Measurements from ENCODE around the gene TBL1XR1.

TBL1XR1 gene

DNA sequence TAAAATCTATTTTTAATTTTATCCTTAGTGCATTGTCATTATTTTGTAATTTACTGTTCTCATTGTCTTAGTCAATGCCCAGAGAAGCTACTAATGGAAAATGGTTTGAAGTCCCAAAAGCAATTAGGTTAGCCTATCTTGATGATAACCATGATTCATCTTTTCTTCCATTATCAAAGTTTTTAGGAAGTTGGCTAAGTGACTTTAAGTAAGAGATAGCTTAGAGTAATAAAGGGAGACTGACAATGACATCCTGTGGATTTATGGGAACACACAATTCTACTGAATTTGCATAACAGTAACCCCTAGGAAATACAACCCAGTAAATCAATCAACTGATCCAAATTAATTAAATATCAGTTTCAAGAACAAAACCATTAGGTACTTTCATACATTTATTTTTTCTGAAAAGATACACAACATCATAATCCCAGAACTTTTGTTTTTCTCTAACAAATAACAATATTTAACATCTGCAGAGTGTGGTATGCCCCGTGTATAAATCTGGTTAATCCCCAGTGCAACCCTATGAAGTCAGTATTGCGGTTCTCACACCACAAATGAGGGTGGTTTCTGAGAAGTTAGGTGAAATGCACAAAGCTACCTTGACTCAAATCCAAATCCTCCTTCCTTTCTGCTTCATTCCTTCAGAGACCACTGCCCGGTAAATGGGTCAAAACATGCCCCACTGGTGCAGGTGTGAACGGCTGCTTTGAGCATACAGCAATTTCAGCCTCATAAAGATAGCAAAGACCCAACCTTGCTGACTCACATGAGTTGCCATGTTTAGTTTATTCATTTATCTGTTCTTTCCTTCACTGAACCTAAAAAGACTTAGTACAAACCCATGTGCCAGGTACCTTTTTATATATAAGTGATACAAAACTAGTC is 202.1 kb downstream of the TBL1XR1 start:
- no peak for DNase-seq

DNA sequence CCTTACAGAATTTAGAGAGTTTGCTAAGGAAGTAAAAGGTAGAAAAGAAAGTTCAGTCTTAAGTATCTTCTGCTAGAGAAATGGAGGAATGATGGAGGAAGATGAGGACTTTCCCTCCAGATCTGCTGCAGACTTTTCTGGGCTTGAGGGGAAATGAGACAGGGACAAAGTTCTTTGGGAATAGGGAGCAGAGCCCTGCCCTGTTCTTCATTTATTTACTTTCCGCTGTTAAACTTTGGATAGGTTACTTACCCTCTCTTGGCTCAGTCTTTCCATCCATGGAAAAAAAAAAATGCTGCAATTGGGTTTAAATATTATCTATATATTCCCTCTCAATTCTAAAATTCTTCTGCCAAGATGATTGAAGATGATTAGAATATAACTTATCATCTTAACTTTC is 202.9 kb downstream of the TBL1XR1 start:
- no peak for DNase-seq

DNA sequence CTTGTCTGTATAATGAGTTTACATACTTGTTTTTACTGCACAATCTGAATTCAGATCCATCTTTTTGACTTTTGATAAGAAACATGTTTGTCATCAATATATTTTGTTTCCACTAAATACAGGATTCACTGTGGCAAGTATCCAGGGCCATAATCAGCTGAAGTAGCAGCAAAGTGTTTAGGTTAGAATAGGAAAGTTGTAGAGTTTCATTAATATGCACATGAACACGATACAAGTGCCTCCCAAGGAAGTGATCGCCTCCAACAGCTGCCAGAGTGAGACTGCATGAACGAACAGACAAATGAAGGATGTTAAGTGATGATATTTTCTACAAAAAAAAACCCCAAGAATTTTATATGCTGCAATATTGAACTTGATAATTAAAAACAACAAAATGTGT is 204.3 kb downstream of the TBL1XR1 start:
- no peak for DNase-seq

DNA sequence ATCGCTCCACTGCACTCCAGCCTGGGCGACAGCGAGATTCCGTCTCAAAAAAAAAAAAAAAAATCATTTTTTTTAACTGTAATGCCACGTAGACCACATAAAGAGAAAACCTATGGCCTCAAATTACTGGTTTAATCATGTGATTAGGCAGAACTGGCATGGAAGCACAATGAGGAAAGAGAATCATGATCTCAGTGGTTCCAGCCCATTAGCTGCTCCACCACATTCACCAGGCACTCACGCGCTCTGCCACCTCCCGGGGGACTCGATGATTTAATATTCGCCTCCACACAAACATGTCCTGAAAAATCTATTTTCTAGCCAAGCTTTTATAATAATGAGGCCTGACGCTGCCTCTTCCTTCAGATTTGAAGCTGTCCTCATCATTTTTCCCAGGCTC is 204.7 kb downstream of the TBL1XR1 start:
- no peak for DNase-seq

DNA sequence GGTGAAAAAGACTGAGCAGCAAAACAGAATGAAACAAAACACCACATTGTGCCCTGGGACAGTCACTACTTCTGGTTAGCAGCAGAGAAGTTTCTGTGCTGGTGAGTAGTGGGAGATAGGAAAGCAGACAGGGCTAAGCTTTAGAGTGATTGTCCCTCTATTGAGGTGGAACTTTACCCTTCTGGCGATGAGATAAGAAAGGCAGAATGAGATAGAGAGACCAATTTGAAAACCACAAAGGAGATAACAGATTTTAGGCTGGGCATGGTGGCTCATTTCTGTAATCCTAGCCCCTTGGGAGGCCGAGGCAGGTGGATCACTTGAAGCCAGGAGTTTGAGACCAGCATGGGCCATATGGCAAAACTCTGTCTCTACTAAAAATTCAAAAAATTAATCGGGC is 208.5 kb downstream of the TBL1XR1 start:
- no peak for DNase-seq

DNA sequence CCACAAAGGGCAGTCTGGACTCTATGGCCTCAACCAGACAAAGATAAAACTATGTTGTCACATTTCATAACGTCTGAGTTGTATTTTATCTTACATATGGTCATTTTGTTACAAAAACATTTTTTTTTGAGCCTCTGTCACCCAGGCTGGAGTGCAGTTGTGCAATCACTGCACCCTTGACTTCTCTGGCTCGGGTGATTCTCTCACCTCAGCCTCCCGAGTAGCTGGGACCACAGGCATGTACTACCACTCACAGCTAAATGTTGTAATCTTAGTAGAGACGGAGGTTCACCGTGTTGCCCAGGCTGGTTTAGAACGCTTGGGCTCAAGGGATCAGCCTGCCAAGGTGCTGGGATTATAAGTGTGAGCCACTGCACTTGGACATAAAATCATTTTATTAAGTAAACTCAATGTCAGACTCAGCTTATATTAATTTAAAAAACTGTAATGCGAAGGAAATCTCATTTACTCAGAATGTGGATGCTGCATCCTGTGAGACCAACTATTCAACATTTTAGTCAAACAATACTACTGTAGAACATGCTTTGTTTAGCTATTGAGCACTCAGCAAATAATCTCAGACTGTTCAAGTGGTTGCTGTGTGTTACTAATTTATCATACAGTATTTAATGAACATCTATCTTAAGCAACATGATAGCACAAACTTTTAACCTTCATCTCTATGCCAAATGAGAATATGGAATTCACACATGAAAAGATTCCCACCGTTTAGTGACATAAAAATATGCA is 209.2 kb downstream of the TBL1XR1 start:
- no peak for DNase-seq

DNA sequence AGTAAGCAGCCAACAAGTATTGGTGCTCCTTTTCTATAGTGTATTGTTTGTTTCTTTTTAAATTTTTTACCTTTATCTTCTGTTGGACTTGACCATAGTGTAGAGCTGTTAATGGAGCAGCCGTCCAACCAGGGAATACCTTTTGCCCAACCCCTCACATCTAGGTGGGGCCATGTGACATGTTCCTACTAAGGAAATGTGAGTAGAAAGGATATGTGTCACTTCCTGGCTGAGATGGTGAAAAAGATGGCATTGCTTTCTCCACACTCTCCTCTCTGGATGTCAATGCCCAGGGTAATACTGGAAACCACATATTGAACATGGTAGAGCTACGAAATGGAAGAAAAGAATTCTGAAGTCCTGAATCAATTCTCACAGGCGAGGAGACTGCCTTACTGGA is 218.8 kb downstream of the TBL1XR1 start:
- DNase-seq: no peak

DNA sequence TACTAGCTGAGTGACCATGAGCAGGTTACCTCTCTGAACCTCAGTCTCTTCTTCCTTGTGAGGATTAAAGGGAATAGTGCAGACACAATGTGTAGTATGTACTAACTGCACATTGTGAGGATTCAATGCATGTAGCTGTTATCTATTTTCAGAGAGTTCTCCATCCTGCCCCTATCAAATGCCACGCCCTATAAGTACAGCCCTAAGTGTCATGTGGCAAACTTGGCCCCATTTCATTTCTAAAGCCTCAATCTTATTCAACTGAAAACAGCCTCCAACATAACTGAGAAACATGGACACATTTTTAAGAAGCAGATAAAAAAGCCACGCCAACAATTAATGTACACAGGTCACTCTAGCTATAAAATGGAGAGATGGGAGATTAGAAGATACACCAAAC is 220.0 kb downstream of the TBL1XR1 start:
- no peak for DNase-seq

DNA sequence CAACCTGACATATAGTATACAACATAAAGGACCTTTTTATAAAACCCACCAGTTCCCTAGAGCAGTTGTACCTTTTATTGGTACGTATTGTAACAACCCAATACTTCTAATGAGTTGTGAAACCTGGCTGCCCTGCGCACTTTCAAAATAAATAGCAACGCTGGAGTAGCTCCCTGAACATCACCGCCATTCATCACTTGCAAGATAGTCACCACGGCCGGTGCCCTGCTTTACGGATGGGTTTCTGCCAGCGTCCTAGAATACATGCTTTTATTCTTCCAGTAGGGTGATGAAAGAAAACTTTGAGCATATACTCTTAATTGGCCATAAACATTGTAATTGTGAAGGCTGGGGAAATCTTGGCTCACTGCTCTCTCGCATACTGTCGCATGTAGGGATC is 220.7 kb downstream of the TBL1XR1 start:
- DNase-seq: no peak

DNA sequence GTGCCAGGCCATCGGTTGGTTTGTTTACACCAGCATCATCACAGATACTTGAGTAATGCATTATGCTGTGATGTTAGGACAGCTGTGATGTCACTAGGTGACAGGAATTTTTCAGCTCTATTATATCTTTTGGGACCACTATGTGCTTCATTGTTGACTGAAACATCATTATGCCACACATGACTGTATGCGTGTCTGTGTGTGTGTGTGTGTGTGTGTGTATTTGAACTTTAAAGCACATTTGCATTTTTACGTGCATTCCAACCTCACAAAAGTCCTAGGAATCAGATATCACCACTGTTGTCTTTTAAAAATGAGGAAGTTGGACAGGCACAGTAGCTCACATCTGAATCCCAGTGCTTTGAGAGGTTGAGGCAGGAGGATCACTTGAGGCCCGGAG is 223.0 kb downstream of the TBL1XR1 start:
- DNase-seq: no peak

DNA sequence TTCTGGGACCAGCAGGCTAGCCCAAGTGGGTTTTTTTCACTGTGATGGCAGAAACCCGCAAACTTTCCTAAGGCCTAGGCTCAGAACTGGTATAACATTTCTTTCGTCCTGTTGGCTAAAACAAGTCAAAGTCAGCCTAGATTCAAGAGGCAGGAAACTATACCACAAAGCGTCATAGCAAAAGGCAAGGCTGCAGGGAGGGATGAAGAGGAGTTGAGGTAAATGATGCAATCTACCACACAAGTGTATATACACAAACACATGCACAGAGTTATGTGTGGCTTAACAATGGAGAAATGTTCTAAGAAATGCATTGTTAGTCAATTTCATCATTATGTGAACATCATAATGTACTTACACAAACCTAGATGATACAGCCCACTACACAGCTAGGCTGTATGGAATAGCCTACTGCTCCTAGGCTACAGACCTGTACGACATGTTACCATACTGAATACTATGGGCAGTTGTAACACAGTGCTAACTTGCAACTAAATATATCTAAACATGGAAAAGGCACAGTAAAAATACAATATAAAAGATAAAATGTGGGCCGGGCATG is 225.6 kb downstream of the TBL1XR1 start:
- no peak for DNase-seq

DNA sequence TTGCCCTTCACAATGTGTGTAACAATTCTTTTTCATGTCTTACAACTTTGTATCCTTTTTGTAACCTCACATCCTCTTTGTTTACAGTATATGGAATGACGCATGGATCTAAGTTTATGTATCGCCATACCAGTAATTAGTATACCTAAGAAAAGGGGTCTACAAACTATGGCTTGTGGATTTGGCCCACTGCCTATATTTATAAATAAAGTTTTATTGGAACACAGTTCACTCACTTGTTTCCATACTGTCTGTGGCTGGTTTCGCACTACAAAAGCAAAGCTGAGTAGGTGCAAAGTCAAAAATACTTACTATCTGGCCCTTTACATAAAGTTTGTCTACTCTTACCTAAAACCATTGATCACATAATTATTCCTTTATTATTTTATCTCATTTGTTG is 226.5 kb downstream of the TBL1XR1 start:
- DNase-seq: no peak

DNA sequence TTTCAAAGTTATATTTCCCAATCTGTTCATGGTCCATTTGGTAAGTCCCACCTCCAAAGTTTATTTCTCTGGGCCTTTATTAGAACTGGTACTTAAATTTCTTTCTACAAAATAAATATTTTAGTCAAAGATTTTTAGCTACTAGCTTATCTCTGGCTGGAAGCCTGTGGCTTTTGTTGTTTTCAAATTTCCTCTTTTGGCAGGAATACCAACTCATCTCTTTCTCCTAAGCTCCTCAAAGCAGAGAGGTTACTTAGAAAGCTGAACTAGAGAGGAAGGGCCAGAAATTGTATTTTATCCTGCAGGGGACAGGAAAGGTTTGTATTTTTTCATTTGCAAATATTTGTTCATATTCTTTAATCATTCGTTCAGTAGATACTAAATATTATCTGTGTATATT is 227.8 kb downstream of the TBL1XR1 start:
- no peak for DNase-seq

Data from DMS 273 treated with DMSO at 0.1 percent for 48 hours (cell line).